Activated CD8-positive, alpha-beta T cell treated with anti-CD3 and anti-CD28 coated beads for 36 hours (primary cell): Measurements from ENCODE around the gene HORMAD2. TPM values are rescaled to one million over a fixed set of nuclear protein-coding genes. Genes with fewer than 3 reads are reported as not detected.

Experiments used
- ATAC-seq: fragments of 200-7000 bp; cut with Tn5 transposase; one replicate; pipeline ENCODE4 v1.10.0; 2021; ENCODE audit warnings: mild to moderate bottlenecking, moderate library complexity
- CTCF ChIA-PET: fragments of 350-600 bp; sonication (Branson Sonifier 250); formaldehyde crosslinking; loops from one replicate; lab custom pipeline; 2021; ENCODE audit warnings: antibody characterized with exemption; lab: Charles Lee
- POLR2A ChIA-PET: fragments of 350-600 bp; sonication (Branson Sonifier 250); formaldehyde crosslinking; loops from one replicate; lab custom pipeline; 2021; ENCODE audit warnings: antibody characterized with exemption; lab: Charles Lee
- DNase-seq: peaks from one replicate; pipeline ENCODE4 v3.0.0-alpha.2; 2020
- H3K27ac Mint-ChIP-seq: one replicate; pipeline ENCODE4 v1.8.0; 2021; ENCODE audit warnings: mild to moderate bottlenecking, mixed read lengths
- H3K27me3 Mint-ChIP-seq: one replicate; pipeline ENCODE4 v1.8.0; 2021; ENCODE audit warnings: mixed read lengths
- H3K36me3 Mint-ChIP-seq: one replicate; pipeline ENCODE4 v1.8.0; 2021; ENCODE audit warnings: low read depth, mixed read lengths
- H3K4me1 Mint-ChIP-seq: one replicate; pipeline ENCODE4 v1.8.0; 2021; ENCODE audit warnings: low read depth, mixed read lengths
- H3K4me3 Mint-ChIP-seq: one replicate; pipeline ENCODE4 v1.8.0; 2021; ENCODE audit warnings: mild to moderate bottlenecking, moderate library complexity, mixed read lengths
- H3K9me3 Mint-ChIP-seq: one replicate; pipeline ENCODE4 v1.8.0; 2021; ENCODE audit warnings: mixed read lengths
- CTCF ChIP-seq: fragments of 200-600 bp; IDR thresholded peaks from one replicate; pipeline ENCODE4 v1.8.0; 2022; ENCODE audit warnings: antibody characterized with exemption, mild to moderate bottlenecking
- intact Hi-C: fragments of 100-400 bp; cut with micrococcal nuclease; formaldehyde crosslinking; loops from one replicate; pipeline ENCODE4 v1.10.0; 2022
- total RNA-seq, 2 experiments: library from RNA; stranded (reverse); gene quantifications; one replicate each; pipeline ENCODE4 v1.2.3, GENCODE V29; 2021

HORMAD2 gene
- total RNA-seq, 2 experiments from 2014 or later, result not detected

GRCh38 chr22:30046716-30047363, 33.4 kb upstream of the HORMAD2 start:
- no peaks in the 10 kb centered on the region for H3K36me3 Mint-ChIP-seq
- peaks cover 2% of the 10 kb centered on the region for H3K27me3 Mint-ChIP-seq
- no peak overlapping the region for H3K4me3 Mint-ChIP-seq
- no peaks in the 10 kb centered on the region for H3K9me3 Mint-ChIP-seq
- DNase-seq (no peak), ATAC-seq (no peak)
- H3K27ac Mint-ChIP-seq, result no peak overlapping the region
- CTCF ChIA-PET, result interaction anchor here (0.8 to 1.3 kb wide), 5 partner anchors 9 to 421 kb away, joined by 3 to 5 read pairs (median 3); no protein-coding TSS in a partner anchor
- TF ChIP-seq CTCF, result no peak
- intact Hi-C loops, result no loop called here
- H3K4me1 Mint-ChIP-seq, result peaks cover 8% of the 10 kb centered on the region
- POLR2A ChIA-PET, result no interaction called here

- no peak overlapping the region for H3K4me3 Mint-ChIP-seq
- peaks cover 8% of the 10 kb centered on the region for H3K4me1 Mint-ChIP-seq
- peak; percentile 47 for ATAC-seq
- CTCF ChIA-PET, result interaction anchor here (0.8 to 1.3 kb wide), 5 partner anchors 9 to 422 kb away, joined by 3 to 5 read pairs (median 3); no protein-coding TSS in a partner anchor
- H3K27me3 Mint-ChIP-seq, result no peaks in the 10 kb centered on the region
- no peaks in the 10 kb centered on the region for H3K36me3 Mint-ChIP-seq
- POLR2A ChIA-PET, result no interaction called here
- no peaks in the 10 kb centered on the region for H3K9me3 Mint-ChIP-seq
- no peak overlapping the region for H3K27ac Mint-ChIP-seq
- TF ChIP-seq CTCF, result no peak
- peak; percentile 8 for DNase-seq
- intact Hi-C loops, result no loop called here
Measured at GRCh38 chr22:30047364-30047738, 32.9 kb upstream of the HORMAD2 start.

DNA sequence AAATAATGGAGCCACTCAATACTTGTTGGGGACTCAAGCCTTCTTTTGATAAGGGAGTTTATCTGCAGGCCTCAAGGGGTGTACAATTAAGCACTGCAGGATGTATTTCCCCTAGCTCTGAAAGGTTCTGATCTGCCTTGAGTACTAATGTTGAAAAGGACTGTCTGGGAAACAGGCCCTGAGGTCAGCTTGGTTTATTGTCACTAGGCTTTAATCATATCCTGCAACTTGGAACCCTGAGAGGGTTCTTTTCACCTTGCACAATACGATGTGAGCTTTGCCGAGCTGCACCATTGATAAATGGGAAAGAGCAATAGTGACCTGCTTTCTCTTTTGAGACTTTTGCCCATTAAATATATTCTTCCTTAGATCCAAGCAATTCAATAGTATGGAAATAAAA, 31.6 kb upstream of the HORMAD2 start:
- no peak for TF ChIP-seq CTCF
- intact Hi-C loops, result no loop called here
- Mint-ChIP-seq H3K27me3 (no peaks in the 10 kb centered on the region), H3K9me3 (no peaks in the 10 kb centered on the region), H3K27ac (no peak overlapping the region), H3K36me3 (no peaks in the 10 kb centered on the region), H3K4me1 (peaks cover 8% of the 10 kb centered on the region), H3K4me3 (no peak overlapping the region)
- DNase-seq (no peak), ATAC-seq (no peak)
- ChIA-PET POLR2A (no interaction called here), CTCF (interaction anchor here (1.1 kb wide), 1 partner anchor 44 kb away, joined by 3 read pairs; no protein-coding TSS in a partner anchor)

GRCh38 chr22:30054067-30054763, 26.0 kb upstream of the HORMAD2 start:
- no peak for ATAC-seq
- DNase-seq, result no peak
- no peaks in the 10 kb centered on the region for H3K4me1 Mint-ChIP-seq
- H3K9me3 Mint-ChIP-seq, result peaks cover 8% of the 10 kb centered on the region
- ChIA-PET POLR2A (no interaction called here), CTCF (interaction anchor here (1.0 to 2.0 kb wide), 5 partner anchors 15 to 418 kb away, joined by 3 to 6 read pairs (median 4); no protein-coding TSS in a partner anchor)
- TF ChIP-seq CTCF, result no peak
- peaks cover 2% of the 10 kb centered on the region for H3K36me3 Mint-ChIP-seq
- intact Hi-C loops, result no loop called here
- H3K27ac Mint-ChIP-seq, result no peak overlapping the region
- H3K4me3 Mint-ChIP-seq, result no peak overlapping the region
- H3K27me3 Mint-ChIP-seq, result peaks cover 6% of the 10 kb centered on the region

DNA sequence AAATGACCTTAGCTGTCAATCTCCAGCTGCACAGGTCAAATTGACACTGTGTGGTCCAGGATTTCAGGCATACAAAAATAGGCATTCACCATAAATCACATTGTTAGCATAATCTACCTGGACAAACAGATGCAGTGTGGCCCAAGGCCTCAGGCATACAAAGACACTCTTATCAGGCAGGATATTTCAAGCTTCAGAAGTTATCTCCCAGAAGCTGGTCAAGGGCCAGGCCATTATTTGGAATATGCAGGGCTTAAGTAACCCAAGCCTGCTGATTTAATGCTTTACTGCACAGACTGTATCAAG, 25.5 kb upstream of the HORMAD2 start:
- Mint-ChIP-seq H3K9me3 (peaks cover 8% of the 10 kb centered on the region), H3K36me3 (peaks cover 2% of the 10 kb centered on the region), H3K4me1 (no peaks in the 10 kb centered on the region), H3K4me3 (no peak overlapping the region), H3K27me3 (peaks cover 6% of the 10 kb centered on the region), H3K27ac (no peak overlapping the region)
- TF ChIP-seq CTCF, result no peak
- ATAC-seq (no peak), DNase-seq (no peak)
- ChIA-PET CTCF (interaction anchor here (1.0 to 2.0 kb wide), 5 partner anchors 15 to 419 kb away, joined by 3 to 6 read pairs (median 4); no protein-coding TSS in a partner anchor), POLR2A (no interaction called here)
- intact Hi-C loops, result no loop called here
